Measurements from ENCODE around the gene SPSB1.

Gene SPSB1

GRCh38 chr1:9389968-9390367, 97.3 kb downstream of the SPSB1 start:
- Histone ChIP-seq H2BK5ac (ENCODE audit: low read depth, low read length, poor library complexity) (no peak overlapping the region), H3K4ac (ENCODE audit: low read depth, low read length) (no peak overlapping the region), H3K18ac (ENCODE audit: low read length) (no peak overlapping the region), H3K27me3 (ENCODE audit: insufficient read depth, low read length) (no peaks in the 10 kb centered on the region), H3K14ac (ENCODE audit: low read length) (no peak overlapping the region), H3K4me1 (ENCODE audit: control insufficient read depth in 1 of 2, insufficient read depth in 2 of 2, low read length in 2 of 2) (peaks cover 21 to 22% of the 10 kb centered on the region in 2 experiments), H3K36me3 (ENCODE audit: control insufficient read depth in 1 of 2, insufficient read depth in 2 of 2, low read length in 2 of 2) (no peaks in the 10 kb centered on the region), H2BK120ac (ENCODE audit: insufficient read depth, low read length, poor library complexity) (no peak overlapping the region), H2BK12ac (ENCODE audit: low read length) (no peak overlapping the region), H3K4me3 (ENCODE audit: low read depth, low read length) (no peak overlapping the region), H2AFZ (ENCODE audit: insufficient read depth, low read length, poor library complexity) (no peak overlapping the region), H3K4me2 (ENCODE audit: low read length) (no peak overlapping the region), H3K79me1 (ENCODE audit: low read length) (peaks cover 38% of the 10 kb centered on the region), H3K9ac (ENCODE audit: low read length) (no peak overlapping the region), H3K27ac (ENCODE audit: low read depth, low read length) (peak overlapping the region; percentile 27), H3K9me3 (ENCODE audit: insufficient read depth, low read depth, low read length) (peaks cover 6% of the 10 kb centered on the region), H4K91ac (ENCODE audit: low read depth, low read length) (peak overlapping the region; percentile 48), H3K79me2 (ENCODE audit: control insufficient read depth, insufficient read depth, low read length, poor library complexity) (peaks cover 4% of the 10 kb centered on the region), H4K12ac (ENCODE audit: low read depth, low read length) (no peak overlapping the region), H4K8ac (ENCODE audit: low read depth, low read length) (no peak overlapping the region), H3K23ac (ENCODE audit: low read length) (no peak overlapping the region), H2AK5ac (ENCODE audit: low read length) (no peak overlapping the region)
- no CpG with 5 or more reads among the region's 7 CpGs for WGBS (ENCODE audit: extremely low coverage, insufficient coverage, insufficient read length)
- DNase-seq, result peak in 1 of 2 donors; percentile 59

DNA sequence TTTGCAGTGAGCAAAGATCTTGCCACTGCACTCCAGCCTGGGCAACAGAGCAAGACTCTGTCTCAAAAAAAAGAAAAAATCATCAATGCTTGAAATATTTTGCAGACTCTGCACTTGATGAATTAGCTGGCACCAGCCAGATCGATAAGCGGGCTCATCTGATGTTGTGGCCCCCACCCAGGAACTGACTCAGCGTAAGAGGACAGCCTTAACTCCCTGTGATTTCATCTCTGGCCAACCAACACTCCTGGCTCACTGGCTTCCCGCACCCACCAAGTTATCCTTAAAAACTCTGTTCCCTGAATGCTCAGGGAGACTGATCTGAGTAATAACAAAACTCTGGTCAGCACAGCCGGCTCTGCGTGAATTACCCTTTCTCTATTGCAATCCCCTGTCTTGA, 98.9 kb downstream of the SPSB1 start:
- H3K36me3 ChIP-seq (ENCODE audit: control insufficient read depth in 1 of 2, insufficient read depth in 2 of 2, low read length in 2 of 2), result no peaks in the 10 kb centered on the region
- no peak overlapping the region for H4K12ac ChIP-seq (ENCODE audit: low read depth, low read length)
- no peak overlapping the region for H3K4me3 ChIP-seq (ENCODE audit: low read depth, low read length)
- H3K79me1 ChIP-seq (ENCODE audit: low read length), result peaks cover 24% of the 10 kb centered on the region
- peak overlapping the region; percentile 32 for H4K8ac ChIP-seq (ENCODE audit: low read depth, low read length)
- H3K9ac ChIP-seq (ENCODE audit: low read length), result no peak overlapping the region
- peaks cover 9 to 13% of the 10 kb centered on the region in 2 experiments for H3K4me1 ChIP-seq (ENCODE audit: control insufficient read depth in 1 of 2, insufficient read depth in 2 of 2, low read length in 2 of 2)
- no peak overlapping the region for H2BK120ac ChIP-seq (ENCODE audit: insufficient read depth, low read length, poor library complexity)
- no peak overlapping the region for H2BK5ac ChIP-seq (ENCODE audit: low read depth, low read length, poor library complexity)
- H3K23ac ChIP-seq (ENCODE audit: low read length), result no peak overlapping the region
- no peak overlapping the region for H3K4me2 ChIP-seq (ENCODE audit: low read length)
- H3K27ac ChIP-seq (ENCODE audit: low read depth, low read length), result no peak overlapping the region
- H3K9me3 ChIP-seq (ENCODE audit: insufficient read depth, low read depth, low read length), result peaks cover 8% of the 10 kb centered on the region
- no peaks in the 10 kb centered on the region for H3K27me3 ChIP-seq (ENCODE audit: insufficient read depth, low read length)
- H3K18ac ChIP-seq (ENCODE audit: low read length), result no peak overlapping the region
- H2AFZ ChIP-seq (ENCODE audit: insufficient read depth, low read length, poor library complexity), result no peak overlapping the region
- WGBS (ENCODE audit: extremely low coverage, insufficient coverage, insufficient read length), result no CpG with 5 or more reads among the region's 6 CpGs
- H4K91ac ChIP-seq (ENCODE audit: low read depth, low read length), result peak overlapping the region; percentile 32
- H3K4ac ChIP-seq (ENCODE audit: low read depth, low read length), result no peak overlapping the region
- no peak overlapping the region for H2BK12ac ChIP-seq (ENCODE audit: low read length)
- no peak overlapping the region for H3K14ac ChIP-seq (ENCODE audit: low read length)
- H2AK5ac ChIP-seq (ENCODE audit: low read length), result peak overlapping the region; percentile 38
- H3K79me2 ChIP-seq (ENCODE audit: control insufficient read depth, insufficient read depth, low read length, poor library complexity), result peaks cover 1% of the 10 kb centered on the region
- DNase-seq, result no peak

GRCh38 chr1:9394010-9394409, 101.3 kb downstream of the SPSB1 start:
- no peak overlapping the region for H4K8ac ChIP-seq (ENCODE audit: low read depth, low read length)
- no peaks in the 10 kb centered on the region for H3K79me2 ChIP-seq (ENCODE audit: control insufficient read depth, insufficient read depth, low read length, poor library complexity)
- H3K4me3 ChIP-seq (ENCODE audit: low read depth, low read length), result no peak overlapping the region
- no peak overlapping the region for H3K4me2 ChIP-seq (ENCODE audit: low read length)
- H3K4ac ChIP-seq (ENCODE audit: low read depth, low read length), result no peak overlapping the region
- H3K36me3 ChIP-seq (ENCODE audit: control insufficient read depth in 1 of 2, insufficient read depth in 2 of 2, low read length in 2 of 2), result no peaks in the 10 kb centered on the region
- peaks cover 6 to 13% of the 10 kb centered on the region in 2 experiments for H3K4me1 ChIP-seq (ENCODE audit: control insufficient read depth in 1 of 2, insufficient read depth in 2 of 2, low read length in 2 of 2)
- no peak overlapping the region for H3K9ac ChIP-seq (ENCODE audit: low read length)
- WGBS (ENCODE audit: extremely low coverage, insufficient coverage, insufficient read length), result no CpG with 5 or more reads among the region's 6 CpGs
- H3K14ac ChIP-seq (ENCODE audit: low read length), result no peak overlapping the region
- no peak overlapping the region for H4K91ac ChIP-seq (ENCODE audit: low read depth, low read length)
- no peak overlapping the region for H2AK5ac ChIP-seq (ENCODE audit: low read length)
- H2BK120ac ChIP-seq (ENCODE audit: insufficient read depth, low read length, poor library complexity), result no peak overlapping the region
- no peak overlapping the region for H3K18ac ChIP-seq (ENCODE audit: low read length)
- no peak overlapping the region for H2BK12ac ChIP-seq (ENCODE audit: low read length)
- no peak overlapping the region for H3K27ac ChIP-seq (ENCODE audit: low read depth, low read length)
- no peaks in the 10 kb centered on the region for H3K27me3 ChIP-seq (ENCODE audit: insufficient read depth, low read length)
- H2BK5ac ChIP-seq (ENCODE audit: low read depth, low read length, poor library complexity), result no peak overlapping the region
- H3K79me1 ChIP-seq (ENCODE audit: low read length), result peaks cover 25% of the 10 kb centered on the region
- no peak overlapping the region for H4K12ac ChIP-seq (ENCODE audit: low read depth, low read length)
- no peak for DNase-seq
- no peak overlapping the region for H2AFZ ChIP-seq (ENCODE audit: insufficient read depth, low read length, poor library complexity)
- H3K9me3 ChIP-seq (ENCODE audit: insufficient read depth, low read depth, low read length), result peaks cover 5% of the 10 kb centered on the region
- H3K23ac ChIP-seq (ENCODE audit: low read length), result no peak overlapping the region

DNA sequence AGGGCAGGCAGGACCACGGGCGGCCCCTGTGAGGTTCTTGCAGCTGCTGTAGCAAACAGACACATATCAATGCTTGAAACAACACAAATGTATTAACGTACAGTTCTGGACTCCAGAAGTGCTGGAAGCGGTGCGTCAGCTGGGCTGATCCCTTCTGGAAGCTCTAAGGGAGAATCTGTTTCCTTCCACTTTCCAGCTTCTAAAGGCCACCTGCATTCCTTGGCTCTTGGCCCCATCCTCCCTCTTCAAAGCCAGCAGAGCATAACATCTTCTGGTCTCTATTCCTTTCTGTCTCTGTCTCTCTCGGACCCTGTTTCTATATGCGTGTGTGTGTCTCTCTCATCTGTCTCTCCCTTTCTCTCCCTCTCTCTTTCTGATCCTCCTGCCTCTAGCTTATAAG, 102.3 kb downstream of the SPSB1 start:
- no peak overlapping the region for H2BK120ac ChIP-seq (ENCODE audit: insufficient read depth, low read length, poor library complexity)

More for the DNA sequence above, 102.3 kb downstream of the SPSB1 start:
- Histone ChIP-seq H2BK12ac (ENCODE audit: low read length) (no peak overlapping the region), H3K9ac (ENCODE audit: low read length) (no peak overlapping the region), H2BK5ac (ENCODE audit: low read depth, low read length, poor library complexity) (no peak overlapping the region), H4K12ac (ENCODE audit: low read depth, low read length) (no peak overlapping the region), H3K4me3 (ENCODE audit: low read depth, low read length) (no peak overlapping the region), H2AK5ac (ENCODE audit: low read length) (peak overlapping the region; percentile 70), H3K27ac (ENCODE audit: low read depth, low read length) (no peak overlapping the region), H3K23ac (ENCODE audit: low read length) (no peak overlapping the region), H3K27me3 (ENCODE audit: insufficient read depth, low read length) (no peaks in the 10 kb centered on the region), H3K4me1 (ENCODE audit: control insufficient read depth in 1 of 2, insufficient read depth in 2 of 2, low read length in 2 of 2) (peaks cover 10 to 12% of the 10 kb centered on the region in 2 experiments), H3K4ac (ENCODE audit: low read depth, low read length) (no peak overlapping the region), H3K79me1 (ENCODE audit: low read length) (peaks cover 26% of the 10 kb centered on the region), H3K9me3 (ENCODE audit: insufficient read depth, low read depth, low read length) (peaks cover 5% of the 10 kb centered on the region), H3K14ac (ENCODE audit: low read length) (no peak overlapping the region), H3K79me2 (ENCODE audit: control insufficient read depth, insufficient read depth, low read length, poor library complexity) (no peaks in the 10 kb centered on the region), H3K36me3 (ENCODE audit: control insufficient read depth in 1 of 2, insufficient read depth in 2 of 2, low read length in 2 of 2) (no peaks in the 10 kb centered on the region), H4K91ac (ENCODE audit: low read depth, low read length) (peak overlapping the region; percentile 9), H3K18ac (ENCODE audit: low read length) (no peak overlapping the region), H2AFZ (ENCODE audit: insufficient read depth, low read length, poor library complexity) (no peak overlapping the region), H4K8ac (ENCODE audit: low read depth, low read length) (no peak overlapping the region), H3K4me2 (ENCODE audit: low read length) (no peak overlapping the region)
- DNase-seq, result no peak
- WGBS (ENCODE audit: extremely low coverage, insufficient coverage, insufficient read length), result no CpG with 5 or more reads among the region's 7 CpGs
